CD14-positive monocyte (primary cell): Measurements from ENCODE around the gene S100Z. TPM values are rescaled to one million over a fixed set of nuclear protein-coding genes. Genes with fewer than 3 reads are reported as not detected.
"Not testable (repeated sequence)": the region's sequence is repeated elsewhere in the genome, so short reads cannot be mapped to it uniquely, and the experiment has no call there.

Source experiments
- DNase-seq, 3 donors: peaks; one replicate each; pipeline ENCODE4 v3.0.0-alpha.2; 2011 to 2022
- H2AFZ ChIP-seq: 2 replicates; pipeline ENCODE4 v1.6.0; 2012; ENCODE audit warnings: mild to moderate bottlenecking, low read depth, low read length, inconsistent platforms; ENCODE audit not compliant: insufficient read depth, poor library complexity, severe bottlenecking
- H3K27ac ChIP-seq, 2 donors: 1 replicate in 1 of 2; 2 replicates in 1 of 2; pipeline ENCODE4 v1.5.1; 2012 to 2013; ENCODE audit warnings: low read length in 2 of 2, control low read depth in 1 of 2, inconsistent platforms in 1 of 2, low read depth in 1 of 2, mild to moderate bottlenecking in 1 of 2
- H3K27me3 ChIP-seq, 2 donors: one replicate each; pipeline versions ENCODE4 v1.6.0 to v1.6.1; 2011 to 2013; ENCODE audit warnings: low read length in 2 of 2; ENCODE audit not compliant: control insufficient read depth in 2 of 2, insufficient read depth in 2 of 2
- H3K36me3 ChIP-seq, 2 donors: replicated peaks in 1 of 2; 1 replicate in 1 of 2; 2 replicates in 1 of 2; pipeline versions ENCODE4 v1.5.1 to v1.6.1; 2012 to 2013; ENCODE audit warnings: low read length in 2 of 2, control low read depth in 1 of 2, inconsistent platforms in 1 of 2, mild to moderate bottlenecking in 1 of 2; ENCODE audit not compliant: insufficient read depth in 2 of 2, control insufficient read depth in 1 of 2
- H3K4me1 ChIP-seq, 2 donors: 1 replicate in 1 of 2; 2 replicates in 1 of 2; pipeline versions ENCODE4 v1.5.1 to v1.6.1; 2012 to 2013; ENCODE audit warnings: low read length in 2 of 2, control low read depth in 1 of 2, inconsistent platforms in 1 of 2, mild to moderate bottlenecking in 1 of 2, moderate library complexity in 1 of 2; ENCODE audit not compliant: insufficient read depth in 2 of 2, control insufficient read depth in 1 of 2
- H3K4me2 ChIP-seq: replicated peaks from 2 replicates; pipeline ENCODE3; 2012; ENCODE audit warnings: low read length, moderate library complexity, mild to moderate bottlenecking; ENCODE audit not compliant: poor library complexity, severe bottlenecking; ENCODE audit errors: extremely low read depth
- H3K4me3 ChIP-seq, 3 experiments: fragments of 200-600 bp in 1 of 3; sonication (generic) in 1 of 3; replicated peaks in 1 of 3; 1 replicate in 2 of 3; 2 replicates in 1 of 3; pipeline ENCODE4 v1.5.1; 2011 to 2013; ENCODE audit warnings: low read length in 3 of 3, mild to moderate bottlenecking in 3 of 3, control low read depth in 2 of 3, low read depth in 2 of 3, inconsistent platforms in 1 of 3, moderate library complexity in 1 of 3
- H3K79me2 ChIP-seq: 2 replicates; pipeline ENCODE4 v1.6.0; 2012; ENCODE audit warnings: mild to moderate bottlenecking, control low read depth, inconsistent platforms, low read length, moderate library complexity; ENCODE audit not compliant: insufficient read depth
- H3K9ac ChIP-seq: 2 replicates; pipeline ENCODE4 v1.6.0; 2017; ENCODE audit warnings: low read length, mild to moderate bottlenecking; ENCODE audit not compliant: insufficient read depth, poor library complexity, severe bottlenecking
- H3K9me3 ChIP-seq, 2 donors: replicated peaks in 1 of 2; 1 replicate in 1 of 2; 2 replicates in 1 of 2; pipeline versions ENCODE4 v1.5.1 to v1.6.1; 2012 to 2013; ENCODE audit warnings: low read length in 2 of 2, control low read depth in 1 of 2; ENCODE audit not compliant: control insufficient read depth in 1 of 2, insufficient read depth in 1 of 2
- H4K20me1 ChIP-seq: 2 replicates; pipeline ENCODE4 v1.6.0; 2012; ENCODE audit warnings: mild to moderate bottlenecking, low read length, control low read depth, moderate library complexity; ENCODE audit not compliant: insufficient read depth
- H3K27ac Mint-ChIP-seq, 7 donors: one replicate each; pipeline ENCODE4 v1.8.0; 2020; ENCODE audit warnings: mild to moderate bottlenecking in 7 of 7, mixed read lengths in 7 of 7, moderate library complexity in 6 of 7, inconsistent platforms in 2 of 7
- H3K27me3 Mint-ChIP-seq, 3 donors: one replicate each; pipeline ENCODE4 v1.8.0; 2021 to 2022; ENCODE audit warnings: low read depth in 3 of 3, mild to moderate bottlenecking in 3 of 3, mixed read lengths in 3 of 3, moderate library complexity in 3 of 3, inconsistent platforms in 1 of 3
- H3K36me3 Mint-ChIP-seq, 2 donors: one replicate each; pipeline ENCODE4 v1.8.0; 2020; ENCODE audit warnings: mixed read lengths in 2 of 2, inconsistent platforms in 1 of 2, mild to moderate bottlenecking in 1 of 2
- H3K4me1 Mint-ChIP-seq: one replicate; pipeline ENCODE4 v1.8.0; 2020; ENCODE audit warnings: mild to moderate bottlenecking, mixed read lengths
- H3K4me3 Mint-ChIP-seq, 2 donors: one replicate each; pipeline ENCODE4 v1.8.0; 2020; ENCODE audit warnings: mild to moderate bottlenecking in 2 of 2, mixed read lengths in 2 of 2, moderate library complexity in 1 of 2
- H3K9me3 Mint-ChIP-seq, 7 donors: one replicate each; pipeline ENCODE4 v1.8.0; 2020 to 2022; ENCODE audit warnings: mixed read lengths in 7 of 7, mild to moderate bottlenecking in 6 of 7, moderate library complexity in 6 of 7, inconsistent platforms in 2 of 7
- WGBS: methylation state at CpG from one replicate; pipeline ENCODE4 v1.1.5; 2013; ENCODE audit warnings: missing lambda C conversion rate; ENCODE audit not compliant: insufficient coverage; 5-methylcytosine and 5-hydroxymethylcytosine counted together
- intact Hi-C, 2 donors: fragments of 100-400 bp; cut with micrococcal nuclease; formaldehyde crosslinking; loops; one replicate each; pipeline versions ENCODE4 v1.15.0 to v1.15.1; 2023
- polyA plus RNA-seq, 3 donors: library from polyadenylated mRNA; depleted of rRNA in 1 of 3; unstranded in 2 of 3; stranded (reverse) in 1 of 3; fragments of 300-500 nt in 2 of 3; fragments of >200 nt in 1 of 3; fragmentation: Illumina TruSeq in 2 of 3; gene quantifications; 1 replicate in 2 of 3; 2 replicates in 1 of 3; pipeline ENCODE4 v1.2.3, GENCODE V29; 2012 to 2021
- TF ChIP-seq, protein P1 (sequence below): fragments of 200-600 bp; IDR thresholded peaks from one replicate; pipeline ENCODE4 v1.8.0; 2022; ENCODE audit warnings: antibody characterized with exemption, mild to moderate bottlenecking

Gene S100Z
- polyA plus RNA-seq, 3 donors, result 13.4 to 39.3 (median 21.2) TPM

DNA sequence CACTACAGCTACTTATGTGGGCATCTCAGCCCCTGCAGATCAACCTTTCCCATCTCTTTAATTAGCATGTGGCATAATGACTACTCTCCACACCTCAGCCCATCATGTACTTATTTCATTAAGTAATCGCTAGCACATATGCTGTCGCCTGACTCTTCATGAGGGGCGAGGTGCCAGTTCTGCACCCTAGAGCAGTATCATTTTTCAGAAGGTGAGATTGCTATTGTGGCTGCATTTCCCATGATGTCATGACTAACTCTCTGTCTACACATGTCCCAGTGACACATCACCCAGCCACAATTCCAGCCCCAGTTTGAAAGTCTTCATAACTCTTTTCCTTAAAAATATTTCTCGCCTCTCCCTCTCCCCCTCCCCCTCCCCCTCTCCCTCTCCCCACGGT, 38.6 kb upstream of the S100Z start:
- Mint-ChIP-seq H3K27me3 (peaks cover 2 to 8% (median 3%) of the 10 kb centered on the region in 3 donors), H3K4me1 (peaks cover 4% of the 10 kb centered on the region), H3K36me3 (no peaks in the 10 kb centered on the region), H3K4me3 (no peak overlapping the region), H3K27ac (no peak overlapping the region), H3K9me3 (peaks cover 0 to 12% (median 4%) of the 10 kb centered on the region in 7 donors)
- no peak for DNase-seq
- Histone ChIP-seq H2AFZ (no peak overlapping the region), H3K79me2 (no peaks in the 10 kb centered on the region), H3K36me3 (no peaks in the 10 kb centered on the region), H3K27ac (no peak overlapping the region), H4K20me1 (no peaks in the 10 kb centered on the region), H3K9ac (no peak overlapping the region), H3K9me3 (no peaks in the 10 kb centered on the region), H3K27me3 (no peaks in the 10 kb centered on the region), H3K4me2 (no peak overlapping the region), H3K4me1 (no peaks in the 10 kb centered on the region), H3K4me3 (no peak overlapping the region)
- TF ChIP-seq, protein P1, sequence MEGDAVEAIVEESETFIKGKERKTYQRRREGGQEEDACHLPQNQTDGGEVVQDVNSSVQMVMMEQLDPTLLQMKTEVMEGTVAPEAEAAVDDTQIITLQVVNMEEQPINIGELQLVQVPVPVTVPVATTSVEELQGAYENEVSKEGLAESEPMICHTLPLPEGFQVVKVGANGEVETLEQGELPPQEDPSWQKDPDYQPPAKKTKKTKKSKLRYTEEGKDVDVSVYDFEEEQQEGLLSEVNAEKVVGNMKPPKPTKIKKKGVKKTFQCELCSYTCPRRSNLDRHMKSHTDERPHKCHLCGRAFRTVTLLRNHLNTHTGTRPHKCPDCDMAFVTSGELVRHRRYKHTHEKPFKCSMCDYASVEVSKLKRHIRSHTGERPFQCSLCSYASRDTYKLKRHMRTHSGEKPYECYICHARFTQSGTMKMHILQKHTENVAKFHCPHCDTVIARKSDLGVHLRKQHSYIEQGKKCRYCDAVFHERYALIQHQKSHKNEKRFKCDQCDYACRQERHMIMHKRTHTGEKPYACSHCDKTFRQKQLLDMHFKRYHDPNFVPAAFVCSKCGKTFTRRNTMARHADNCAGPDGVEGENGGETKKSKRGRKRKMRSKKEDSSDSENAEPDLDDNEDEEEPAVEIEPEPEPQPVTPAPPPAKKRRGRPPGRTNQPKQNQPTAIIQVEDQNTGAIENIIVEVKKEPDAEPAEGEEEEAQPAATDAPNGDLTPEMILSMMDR, result no peak
- intact Hi-C loops, result no loop called here
- no CpG with 5 or more reads among the region's 5 CpGs for WGBS

DNA sequence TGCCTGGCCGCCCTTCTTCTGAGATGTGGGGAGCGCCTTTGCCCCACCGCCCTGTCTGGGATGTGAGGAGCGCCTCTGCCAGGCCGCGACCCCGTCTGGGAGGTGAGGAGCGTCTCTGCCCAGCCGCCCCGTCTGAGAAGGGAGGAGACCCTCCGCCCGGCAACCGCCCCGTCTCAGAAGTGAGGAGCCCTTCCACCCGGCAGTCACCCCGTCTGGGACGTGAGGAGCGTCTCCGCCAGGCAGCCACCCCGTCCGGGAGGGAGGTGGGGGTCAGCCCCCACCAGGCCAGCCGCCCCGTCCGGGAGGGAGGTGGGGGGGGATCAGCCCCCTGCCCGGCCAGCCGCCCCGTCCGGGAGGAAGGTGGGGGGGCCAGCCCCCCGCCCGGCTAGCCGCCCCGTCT, 37.6 kb upstream of the S100Z start:
- H3K9me3 ChIP-seq, H3K4me1 Mint-ChIP-seq, H4K20me1 ChIP-seq, H2AFZ ChIP-seq, H3K36me3 Mint-ChIP-seq, H3K4me1 ChIP-seq, H3K4me2 ChIP-seq, H3K36me3 ChIP-seq, H3K9ac ChIP-seq, H3K4me3 ChIP-seq, H3K27ac Mint-ChIP-seq, intact Hi-C loops, H3K27me3 Mint-ChIP-seq, H3K27ac ChIP-seq, H3K4me3 Mint-ChIP-seq, H3K79me2 ChIP-seq, DNase-seq, H3K27me3 ChIP-seq: not testable (repeated sequence)
- WGBS, result 97% methylated on average over 13 of the region's 32 CpGs
- peaks cover 0 to 12% (median 4%) of the 10 kb centered on the region in 7 donors for H3K9me3 Mint-ChIP-seq
